Stromal cell of bone marrow (primary cell): Measurements from ENCODE around the gene GAS2L1.

Experiments used
- DNase-seq: peaks from one replicate; pipeline ENCODE4 v3.0.0-alpha.2; 2012; ENCODE audit warnings: low read depth

Gene GAS2L1

DNA sequence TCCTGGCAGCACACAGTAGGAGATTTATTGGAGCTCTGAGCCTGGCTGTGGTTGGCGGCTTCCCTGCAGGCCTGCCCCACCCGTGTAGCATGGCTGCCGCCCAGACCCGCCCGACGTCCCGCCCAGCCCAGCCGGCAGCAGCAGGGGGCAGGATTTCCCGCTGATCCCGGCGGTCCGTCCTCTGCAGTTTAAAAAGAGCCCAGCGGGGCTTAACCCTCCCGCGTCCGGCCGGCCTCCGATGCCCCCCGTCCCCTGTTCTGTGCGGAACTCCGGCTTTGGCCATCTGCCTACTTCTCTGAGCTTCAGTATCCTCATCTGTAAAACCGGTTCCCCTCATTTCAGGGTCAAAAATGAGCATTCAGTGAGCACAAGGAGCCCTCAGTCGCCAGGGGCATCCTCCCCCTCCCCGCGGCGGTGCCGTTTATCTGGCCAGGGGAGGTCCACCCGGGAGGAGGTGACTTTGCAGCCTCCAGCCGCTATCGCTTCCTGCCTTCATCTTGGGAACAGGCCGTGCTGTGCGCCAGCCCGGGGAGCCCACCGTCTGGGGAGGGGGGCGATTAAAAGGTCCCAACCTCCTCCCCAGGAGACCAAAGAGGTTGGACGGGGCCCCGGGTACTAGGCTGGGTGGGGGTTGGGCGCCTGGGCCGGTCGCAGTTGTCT lies at the start of gene GAS2L1:
Gene GAS2L1, plus strand, starts transcription at position 476 of the 660 bp plus-strand sequence. CDS start 1,456 bp downstream, outside the sequence.
- peak; percentile 68 for DNase-seq

DNA sequence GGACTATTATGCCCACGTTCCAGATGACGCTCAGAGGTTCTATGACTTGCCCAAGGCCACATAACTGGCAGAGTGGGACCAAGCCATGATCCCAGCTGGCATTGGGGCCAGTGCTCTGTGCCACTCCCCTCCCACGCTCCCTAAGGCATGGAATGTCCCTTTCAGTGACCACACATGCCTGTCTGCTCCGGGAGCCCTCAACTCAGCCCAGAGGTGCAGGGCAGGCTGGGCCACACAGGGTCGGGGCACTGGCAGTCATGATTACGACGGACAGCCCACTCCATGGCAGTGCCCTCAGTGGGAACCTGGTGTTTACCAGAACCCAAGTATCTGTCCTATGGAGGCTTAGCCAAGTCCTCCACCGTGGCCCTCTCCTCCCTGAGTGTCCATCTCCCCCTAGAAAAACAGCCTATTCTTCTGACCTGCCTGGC lies 48.7 kb upstream of the GAS2L1 start:
- no peak for DNase-seq

DNA sequence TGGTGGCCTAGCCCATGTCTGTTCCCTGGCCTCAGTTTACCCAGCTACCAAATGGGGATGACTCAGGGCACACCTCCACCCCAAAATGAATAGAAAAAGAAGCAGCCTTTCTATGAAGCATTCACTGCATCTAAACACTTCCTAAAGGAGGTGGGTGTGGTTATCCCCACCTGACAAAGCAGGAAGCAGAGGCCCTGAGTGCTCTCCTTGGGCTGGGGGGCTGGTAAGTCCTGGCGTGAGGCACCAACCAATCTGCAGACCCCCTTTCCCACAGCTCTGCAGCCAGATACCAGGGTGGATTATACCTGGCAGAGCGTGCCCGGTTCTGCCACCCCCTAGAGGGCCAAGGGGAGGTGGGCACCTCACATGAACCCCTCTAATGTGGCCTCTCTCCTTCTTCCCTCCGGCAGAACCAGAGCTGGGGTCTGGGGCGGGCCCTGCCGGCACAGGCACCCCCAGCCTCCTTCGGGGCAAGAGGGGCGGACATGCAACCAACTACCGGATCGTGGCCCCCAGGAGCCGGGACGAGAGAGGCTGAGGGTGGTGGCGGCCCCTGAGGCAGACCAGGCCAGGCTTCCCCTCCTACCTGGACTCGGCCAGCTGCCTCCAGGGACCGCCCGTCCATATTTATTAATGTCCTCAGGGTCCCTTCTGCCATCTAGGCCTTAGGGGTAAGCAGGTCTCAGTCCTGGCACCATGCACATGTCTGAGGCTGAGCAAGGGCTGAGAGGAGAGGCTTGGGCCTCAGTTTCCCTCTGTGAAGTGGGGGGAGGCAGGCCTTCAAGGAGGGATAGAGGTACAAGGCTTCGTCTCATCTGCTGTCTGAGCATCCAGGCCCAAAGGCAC lies 47.8 kb upstream of the GAS2L1 start:
- DNase-seq: no peak

DNA sequence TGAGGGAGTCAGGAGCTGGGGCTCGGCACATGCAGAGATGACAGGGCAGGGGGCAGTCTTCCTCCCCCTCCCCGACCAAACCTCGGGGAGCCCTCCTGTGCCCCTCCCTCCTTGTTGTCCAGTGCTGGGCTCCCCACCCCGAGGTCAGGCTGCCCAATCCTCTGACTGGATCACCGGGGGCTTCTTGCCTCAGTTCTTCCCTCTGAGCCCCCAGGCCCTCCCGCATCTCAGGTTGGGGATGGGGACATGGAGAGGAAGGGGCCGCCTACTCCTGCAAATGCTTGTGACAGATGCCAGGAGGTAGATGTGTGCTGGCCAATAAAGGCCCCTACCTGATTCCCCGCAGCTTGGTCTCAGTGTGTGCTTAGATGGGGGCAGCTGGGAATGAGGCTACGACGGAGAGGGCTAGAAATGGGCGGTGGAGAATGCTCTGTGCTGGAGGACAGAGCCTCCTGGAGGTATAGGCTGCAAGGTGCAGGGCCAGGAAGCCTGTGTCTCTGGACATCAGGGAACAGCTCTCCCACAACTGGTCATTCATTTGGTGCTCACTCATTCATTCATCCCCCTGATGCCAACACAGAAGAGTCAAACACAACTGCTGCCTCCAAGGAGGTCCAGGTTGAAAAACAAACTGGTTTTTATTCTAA lies 47.1 kb upstream of the GAS2L1 start:
- no peak for DNase-seq

DNA sequence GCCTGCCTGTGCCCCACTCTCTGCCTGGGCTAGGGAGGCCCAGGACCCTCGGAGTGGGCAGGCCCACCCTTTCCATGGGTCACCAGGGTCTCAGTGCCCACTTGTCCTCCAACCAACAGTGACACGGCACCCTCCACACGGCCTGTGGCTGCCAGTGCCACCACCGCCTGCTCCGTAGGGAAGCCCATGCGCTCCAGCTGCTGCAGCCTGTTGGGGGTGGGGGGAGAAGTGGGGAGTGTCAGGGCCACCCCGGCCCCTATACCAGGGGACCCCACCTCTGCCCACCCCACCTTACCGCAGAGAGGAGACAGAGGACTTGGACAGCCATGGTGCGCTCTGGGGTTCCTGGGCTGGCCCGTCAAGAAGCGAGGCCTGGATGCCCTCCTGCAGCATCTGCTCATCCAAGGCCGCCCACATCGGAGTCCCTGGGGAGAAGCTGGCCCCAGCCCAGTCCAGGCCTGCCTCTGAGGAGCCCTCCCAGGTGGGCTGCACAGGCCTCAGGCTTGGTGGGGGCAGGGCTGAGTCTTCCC lies 46.4 kb upstream of the GAS2L1 start:
- no peak for DNase-seq

DNA sequence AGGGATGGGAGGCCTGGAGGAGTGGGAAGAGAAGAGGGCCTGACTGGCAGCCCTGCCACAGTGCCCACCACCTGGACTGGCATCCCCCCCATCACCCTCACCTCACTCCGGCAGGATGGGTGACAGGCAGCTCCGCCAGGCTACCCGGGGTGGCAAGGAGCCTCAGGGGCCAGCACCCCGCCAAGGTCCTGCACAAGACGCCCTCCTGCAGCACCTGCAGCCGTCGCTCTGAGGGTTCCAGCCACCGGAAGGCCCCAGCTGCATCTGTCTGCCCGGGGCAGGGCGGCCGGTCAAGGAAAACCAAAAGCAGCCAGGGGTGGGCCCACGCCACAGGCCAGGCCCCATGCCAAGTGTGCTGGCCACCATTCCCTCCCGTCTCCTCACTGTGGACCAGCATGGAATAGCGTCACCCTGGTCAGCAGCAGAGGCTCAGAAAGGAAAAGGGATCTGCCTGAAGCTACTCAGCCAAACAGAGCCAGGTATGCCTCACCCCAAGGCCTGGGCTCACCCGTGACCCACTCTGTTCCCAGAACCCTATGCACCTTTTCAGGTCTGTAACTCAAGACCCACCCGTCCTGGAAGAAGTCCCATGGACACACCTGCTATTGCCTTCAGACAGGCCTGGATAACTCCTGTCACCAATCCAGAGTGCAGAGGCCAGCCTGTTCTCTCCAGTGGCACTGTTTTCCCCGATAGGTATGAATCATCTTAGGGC lies 45.7 kb upstream of the GAS2L1 start:
- DNase-seq: no peak

DNA sequence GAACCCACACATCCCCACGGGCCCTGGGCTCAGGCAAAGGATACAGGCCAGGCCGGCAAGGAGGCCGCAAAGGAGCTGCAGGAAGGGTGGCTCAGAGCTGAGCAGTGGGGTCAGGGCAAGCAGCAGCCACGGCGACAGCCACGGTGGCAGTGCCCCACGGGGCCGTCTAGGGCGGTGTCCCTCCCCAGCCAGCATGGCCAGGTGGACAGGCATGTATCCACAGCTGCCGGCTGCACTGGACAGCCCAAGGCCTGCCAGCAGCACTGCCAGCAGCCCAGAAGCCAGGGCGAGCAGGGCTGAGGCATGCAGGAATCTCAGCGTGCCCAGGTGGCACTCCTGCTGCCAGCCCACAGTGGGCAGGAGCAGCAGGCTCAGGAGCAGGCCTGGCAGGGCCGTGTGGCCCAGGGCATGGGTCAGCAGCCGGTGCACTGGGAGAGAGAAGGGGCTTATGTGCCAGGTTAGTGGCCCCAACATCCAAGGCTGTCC lies 42.6 kb upstream of the GAS2L1 start:
- DNase-seq: no peak

DNA sequence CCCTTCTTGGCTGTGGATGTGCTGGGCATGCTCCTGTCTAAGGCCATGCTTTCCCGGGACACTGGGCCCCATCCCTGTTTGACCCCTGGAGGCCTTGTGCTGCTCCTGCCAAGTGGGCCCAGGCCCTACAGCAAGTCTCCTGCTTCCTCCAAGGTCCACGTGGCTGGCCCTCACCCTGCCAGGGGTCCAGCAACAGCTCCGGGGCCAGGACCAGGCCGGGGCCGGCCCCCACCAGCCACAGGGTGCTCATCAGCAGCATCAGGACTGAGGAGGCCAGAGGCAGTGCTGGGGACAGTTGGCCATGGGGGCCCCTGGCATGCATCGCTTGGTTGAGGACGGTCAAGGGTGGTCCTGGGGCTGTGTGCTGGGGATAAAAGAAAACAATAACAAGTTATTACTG lies 41.1 kb upstream of the GAS2L1 start:
- DNase-seq: no peak

DNA sequence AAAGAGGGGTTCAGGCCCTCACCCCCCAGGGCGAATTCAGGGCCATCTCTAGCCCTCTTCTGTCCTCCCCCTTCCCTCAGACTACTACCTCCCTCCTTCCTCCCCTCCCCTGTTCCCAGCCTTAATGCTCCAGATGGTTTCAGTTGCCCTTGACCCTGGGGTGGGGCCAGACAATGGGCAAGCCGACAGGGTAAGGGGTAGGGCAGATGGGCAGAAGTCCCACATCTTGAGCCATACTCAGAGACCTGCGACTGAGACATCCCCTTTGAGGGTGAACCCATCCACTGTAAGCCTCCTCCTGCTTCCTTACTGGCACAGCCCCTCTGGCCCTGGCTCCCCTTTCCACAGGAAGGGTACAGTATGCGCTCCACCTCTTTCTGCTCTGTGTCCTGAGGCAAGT lies 40.5 kb upstream of the GAS2L1 start:
- DNase-seq: no peak

DNA sequence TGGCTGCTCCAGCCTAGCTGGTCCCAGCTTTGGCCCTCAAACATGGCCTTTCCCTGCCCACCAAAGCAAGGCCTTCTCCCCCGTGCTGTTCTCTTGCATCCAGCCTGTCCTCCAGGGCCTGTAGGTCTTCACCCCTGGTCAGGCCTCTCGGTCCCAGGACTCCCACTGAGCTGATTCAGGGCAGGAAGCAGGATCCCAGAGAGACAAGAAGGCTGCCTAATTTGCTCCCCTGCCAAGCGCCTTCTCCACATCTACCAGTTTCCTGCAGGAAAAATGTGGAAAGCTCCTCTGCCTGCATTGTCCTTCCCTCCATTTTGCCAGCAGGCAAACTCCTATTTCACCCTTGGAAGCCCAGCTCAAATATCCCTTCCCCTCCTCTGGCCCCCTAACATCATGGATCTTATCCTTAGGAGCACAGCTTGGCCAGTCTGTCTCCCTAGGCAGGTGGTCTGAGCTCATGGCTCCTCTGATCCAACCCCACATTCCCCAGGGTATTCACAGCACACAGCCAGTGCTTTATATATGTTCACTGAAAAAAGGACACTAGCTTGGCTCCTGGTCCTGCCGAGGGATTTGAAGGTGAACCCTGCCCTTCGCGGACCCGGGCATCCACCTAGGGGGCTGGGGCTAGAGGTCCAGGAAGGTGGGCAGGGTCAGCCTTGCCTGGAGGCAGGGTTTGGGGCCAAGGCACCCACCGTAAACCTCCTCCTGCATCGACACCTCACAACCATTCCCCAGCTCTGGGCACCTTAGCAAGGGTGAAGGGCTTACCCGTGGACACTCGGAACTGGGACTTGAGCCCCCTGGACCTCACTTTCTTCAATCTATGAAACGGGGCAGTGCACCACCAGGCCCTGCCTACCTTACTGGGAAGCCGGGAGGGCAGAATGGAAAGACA lies 39.6 kb upstream of the GAS2L1 start:
- no peak for DNase-seq

DNA sequence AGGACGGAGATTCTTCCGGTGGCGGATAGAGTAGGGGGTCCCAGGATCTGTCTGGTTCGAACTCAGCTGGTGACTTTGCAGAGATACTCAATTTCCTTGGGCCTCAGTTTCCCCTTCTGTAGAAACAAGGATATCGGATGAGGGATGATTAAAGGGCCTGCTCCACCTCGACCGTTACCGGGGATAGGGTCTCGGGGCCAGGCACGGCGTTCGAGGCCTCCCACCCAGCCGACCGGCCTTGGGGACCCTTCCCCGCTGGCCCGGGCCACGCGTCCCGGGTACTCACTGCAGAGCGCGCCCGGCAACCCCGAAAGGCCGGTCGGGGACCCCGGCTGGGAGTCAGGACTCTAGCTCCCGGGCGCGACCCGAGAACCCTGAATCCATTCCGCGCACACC lies 39.0 kb upstream of the GAS2L1 start:
- no peak for DNase-seq

DNA sequence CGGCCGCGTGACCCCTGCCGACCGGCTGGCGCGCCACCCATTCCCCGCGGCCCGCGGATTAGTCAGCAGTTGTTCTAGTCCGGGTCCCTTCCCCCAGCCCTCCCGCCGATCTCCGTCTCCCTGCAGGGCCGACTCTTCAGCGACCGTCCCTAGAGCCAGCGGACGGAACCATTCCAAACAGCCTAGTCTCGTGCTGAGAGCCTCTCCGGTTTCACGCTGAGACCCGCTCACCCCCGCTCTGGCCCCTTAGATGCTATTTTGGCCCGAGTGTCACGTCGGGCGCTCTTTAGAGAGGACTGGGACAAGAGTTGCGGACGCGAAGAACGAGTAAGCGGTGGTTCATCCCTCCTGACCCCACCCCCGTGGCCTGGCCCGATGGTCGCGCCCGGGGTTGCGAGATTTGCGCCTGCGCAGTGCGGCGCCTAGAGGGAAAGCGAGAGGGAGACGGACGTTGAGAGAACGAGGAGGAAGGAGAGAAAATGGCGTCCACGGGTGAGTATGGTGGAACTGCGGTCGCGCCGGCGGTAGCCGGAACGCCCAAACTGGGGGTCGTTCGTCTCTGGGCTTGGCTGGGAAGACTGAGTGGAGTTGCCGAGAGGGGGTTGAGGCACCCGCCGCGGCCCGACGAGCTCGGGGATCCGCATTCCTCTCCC lies 38.5 kb upstream of the GAS2L1 start, which contains the start of the genes EWSR1 and RHBDD3:
Gene EWSR1, plus strand, starts transcription at position 411 of the 653 bp plus-strand sequence. Its CDS starts 69 bp downstream, at position 480.
Gene RHBDD3, minus strand, starts transcription at position 124 of the 653 bp plus-strand sequence. CDS start 2,355 bp downstream, outside the sequence.
- DNase-seq: peak; percentile 95

DNA sequence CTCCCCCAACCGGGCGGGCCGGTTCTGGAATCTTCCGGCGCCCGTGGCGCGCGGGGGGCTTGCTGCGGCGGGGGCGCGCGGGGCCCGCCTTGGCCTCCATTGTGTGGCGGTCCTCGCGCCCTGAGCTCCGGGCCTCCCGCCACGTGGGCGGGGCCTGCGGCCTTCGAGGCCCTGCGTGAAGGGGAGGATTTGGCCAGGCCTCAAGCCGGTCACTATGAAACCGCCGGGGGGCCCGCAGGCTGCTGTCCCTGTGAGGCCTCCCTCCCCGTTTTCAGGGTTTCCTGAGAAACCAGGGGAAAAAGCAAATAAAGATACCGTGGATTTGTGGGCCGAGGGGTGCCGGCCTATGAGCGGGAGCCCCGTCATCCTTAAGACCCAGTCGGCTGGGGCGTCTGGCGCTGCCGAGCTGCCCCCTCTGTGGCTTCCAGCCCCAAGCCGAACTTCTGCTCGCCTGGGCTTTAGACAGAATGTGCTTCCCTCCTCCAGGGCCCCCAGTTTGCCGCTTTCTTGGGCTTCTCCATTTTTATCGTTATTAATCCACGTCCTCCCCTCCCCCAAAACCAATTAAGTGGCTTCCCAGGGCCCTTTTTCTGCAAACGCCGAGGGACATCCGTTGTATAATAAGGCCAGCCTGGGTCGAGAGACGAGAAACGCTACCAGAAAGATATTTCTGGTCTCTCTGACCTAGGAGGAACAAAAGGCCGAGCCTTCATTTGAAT lies 37.8 kb upstream of the GAS2L1 start:
- peak; percentile 52 for DNase-seq

DNA sequence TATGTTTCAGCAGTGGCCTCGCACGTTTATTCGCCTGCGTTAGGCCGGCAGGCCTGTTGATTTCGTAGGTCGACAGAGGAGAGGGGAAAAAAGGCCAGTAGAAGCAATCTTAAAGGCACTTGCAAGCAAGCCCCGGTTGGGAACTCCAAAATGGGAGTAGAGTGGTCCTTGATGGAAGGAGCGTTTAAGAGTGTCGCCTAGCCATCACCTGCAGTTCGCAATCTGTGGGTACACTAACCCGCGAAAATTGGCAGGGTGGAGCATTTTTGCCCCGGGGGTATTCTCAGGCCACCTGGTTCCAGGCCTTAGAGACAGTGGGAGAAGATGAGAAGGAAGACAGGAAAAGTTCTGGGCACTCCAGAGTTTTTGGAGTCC lies 37.2 kb upstream of the GAS2L1 start:
- DNase-seq: no peak

DNA sequence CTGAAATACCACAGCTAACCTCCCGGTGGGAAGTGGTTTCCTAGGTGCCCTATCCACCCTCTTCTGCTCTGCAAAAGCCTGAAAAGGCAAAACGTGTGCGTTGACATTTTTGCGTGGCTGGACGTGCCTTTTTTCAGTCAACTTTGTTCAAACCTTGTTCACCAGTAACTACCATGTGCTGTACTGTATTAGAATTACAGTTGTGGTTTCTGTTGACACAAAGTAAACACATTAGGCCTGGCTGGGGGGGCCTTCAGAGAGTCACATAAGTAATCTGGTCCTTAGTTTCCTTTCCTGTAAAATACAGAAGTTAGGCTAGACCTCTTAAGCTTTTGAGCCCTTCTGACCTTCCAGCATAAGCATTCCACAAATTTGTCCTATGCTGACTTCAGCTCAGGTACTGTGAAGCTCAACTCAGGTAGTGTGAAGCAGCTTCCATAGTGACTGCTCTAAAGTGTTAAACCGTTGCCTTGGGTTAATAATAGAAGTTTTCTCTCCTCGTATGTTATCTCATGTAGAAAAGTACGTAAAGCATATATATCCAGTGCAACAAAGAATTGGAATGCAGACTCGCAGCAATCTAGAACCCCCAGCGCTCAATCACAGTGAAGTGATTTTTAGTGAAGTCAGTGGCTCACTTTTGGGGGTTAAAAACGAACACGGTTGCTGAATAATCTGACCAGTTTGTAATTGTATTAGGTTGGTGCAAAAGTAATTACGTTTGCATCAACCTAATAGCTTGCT lies 36.5 kb upstream of the GAS2L1 start:
- no peak for DNase-seq

DNA sequence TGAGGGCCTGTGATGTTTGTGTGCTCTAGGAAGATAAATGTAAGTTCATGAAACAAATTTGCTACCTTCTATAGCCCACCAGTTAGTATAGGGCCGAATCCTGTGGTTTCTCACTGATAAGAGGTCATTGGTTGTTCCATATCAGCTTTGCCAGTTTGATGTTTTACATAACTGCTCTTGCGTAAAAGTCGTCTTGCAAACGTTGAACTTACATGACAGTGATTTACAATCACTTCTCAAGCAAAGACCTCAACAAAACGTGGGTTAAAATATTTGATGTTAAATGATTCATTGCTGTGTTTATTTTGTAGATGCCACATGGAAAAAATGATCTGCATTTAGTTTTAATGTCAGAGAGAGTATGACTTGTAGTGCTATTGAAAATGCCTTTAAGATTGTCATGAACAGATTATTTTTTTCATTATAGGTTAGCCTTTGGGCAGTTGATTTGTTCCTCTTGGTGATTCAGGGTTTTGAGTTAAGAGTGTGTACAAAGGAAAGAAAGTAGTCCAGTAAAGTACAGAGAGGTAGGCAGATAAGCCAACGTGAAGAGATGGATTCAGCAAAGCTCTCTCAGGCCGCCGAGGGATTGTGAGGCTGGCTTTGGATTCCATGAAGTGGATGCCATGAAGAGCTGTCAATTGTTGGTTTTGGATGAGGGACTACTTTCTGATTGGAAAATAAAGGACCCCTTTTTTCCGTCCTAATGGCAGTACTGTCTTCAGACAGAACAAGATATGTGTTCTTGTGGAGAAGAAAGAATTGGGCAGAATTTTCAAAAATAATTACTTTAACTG lies 35.8 kb upstream of the GAS2L1 start:
- DNase-seq: no peak

DNA sequence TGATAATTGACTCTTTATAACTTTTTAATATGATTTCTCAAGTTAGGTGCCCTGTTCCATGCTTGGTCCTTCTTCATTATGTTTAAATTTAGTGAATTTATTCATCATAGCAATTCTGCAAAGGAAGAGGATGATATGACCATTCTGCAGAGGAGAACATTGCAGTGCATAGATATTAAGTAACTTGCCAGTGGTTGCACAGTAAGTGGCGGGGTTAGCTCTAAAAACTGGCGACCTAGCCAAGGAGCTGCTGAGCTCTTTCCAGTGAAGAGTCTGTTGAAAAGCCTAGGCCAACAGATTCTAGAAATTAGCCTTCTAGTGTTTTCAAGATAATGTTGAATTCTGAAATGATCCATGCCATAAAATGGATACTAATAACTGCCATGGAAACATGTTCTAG lies 33.8 kb upstream of the GAS2L1 start:
- no peak for DNase-seq

DNA sequence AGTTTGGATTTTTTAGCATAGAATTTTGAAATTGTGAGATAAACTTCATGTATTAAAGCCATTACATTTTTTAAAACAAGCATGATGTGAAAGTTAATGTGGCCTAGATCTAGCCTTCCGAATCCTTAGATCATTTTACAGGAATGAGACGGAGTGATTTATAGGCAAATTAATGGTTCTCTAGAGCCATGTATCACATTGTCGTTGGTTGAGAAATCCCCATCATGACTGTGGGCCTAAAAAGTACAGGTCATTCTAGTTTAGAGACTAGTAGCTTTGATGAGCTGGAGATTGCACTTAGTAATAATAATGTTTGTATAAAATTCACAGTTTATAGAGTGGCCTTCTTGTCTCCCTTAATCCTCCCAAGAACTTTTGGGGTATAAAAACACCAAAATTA lies 31.3 kb upstream of the GAS2L1 start:
- no peak for DNase-seq
